K562 (cell line): ENCODE measurements around the gene FRMD5. TPM values are rescaled to one million over a fixed set of nuclear protein-coding genes. Genes with fewer than 3 reads are reported as not detected.

Source experiments
- ATAC-seq: fragments of 200-7000 bp; cut with Tn5 transposase; 3 replicates; pipeline ENCODE4 v1.9.1; 2020; ENCODE audit warnings: moderate library complexity
- BruUV-seq: library from RNA; stranded (reverse); fragments of 400-500 nt; replicated peaks from 2 replicates; lab custom pipeline; 2021; lab: Mats Ljungman, UMichigan
- CTCF ChIA-PET: fragments of 300-600 bp; formaldehyde crosslinking; extraction: SDS; loops from one replicate; lab custom pipeline; 2021; ENCODE audit warnings: low intra/inter-chr PET ratio; lab: Yijun Ruan, JAX
- POLR2A ChIA-PET: fragments of 300-600, 350-650 bp; sonication (Branson Sonifier 250); formaldehyde crosslinking; extraction: SDS; loops from one replicate; lab custom pipeline; 2021; ENCODE audit warnings: antibody characterized with exemption, inconsistent platforms; lab: Yijun Ruan, JAX
- DNase-seq, 4 experiments: peaks; one replicate each; pipeline versions ENCODE4 v3.0.0 to v3.0.0-alpha.2; 2011 to 2018; ENCODE audit warnings: low spot score in 3 of 4, mixed read lengths in 3 of 4; ENCODE audit errors: extremely low read depth in 1 of 4
- FAIRE-seq: peaks from 2 replicates; lab custom pipeline; 2011; peaks lifted over from hg19 to GRCh38; lab: Jason Lieb, UNC
- H2AFZ ChIP-seq: 2 replicates; pipeline ENCODE4 v1.6.0; 2011; ENCODE audit warnings: low read depth, low read length, control low read depth, inconsistent platforms
- H3K27ac ChIP-seq: fragments of 200-600 bp; 3 replicates; pipeline ENCODE4 v1.8.0; 2011; ENCODE audit warnings: low read depth, mild to moderate bottlenecking, control low read depth, inconsistent platforms, low read length, moderate library complexity, mixed read lengths; ENCODE audit errors: extremely low read depth
- H3K27me3 ChIP-seq, 2 experiments: fragments of 300-600 bp in 1 of 2; 2 replicates in 1 of 2; 3 replicates in 1 of 2; pipeline versions ENCODE4 v1.6.0 to v1.8.0; 2011; ENCODE audit warnings: inconsistent platforms in 2 of 2, low read length in 2 of 2, mild to moderate bottlenecking in 1 of 2, mixed read lengths in 1 of 2, moderate library complexity in 1 of 2; ENCODE audit not compliant: control insufficient read depth in 2 of 2, insufficient read depth in 2 of 2
- H3K36me3 ChIP-seq: fragments of 300-600 bp; 3 replicates; pipeline ENCODE4 v1.8.0; 2011; ENCODE audit warnings: mild to moderate bottlenecking, low read length, inconsistent platforms; ENCODE audit not compliant: control insufficient read depth, insufficient read depth
- H3K4me1 ChIP-seq, 2 experiments: fragments of 200-600 bp in 1 of 2; replicated peaks in 1 of 2; 2 replicates in 1 of 2; 3 replicates in 1 of 2; pipeline versions ENCODE4 v1.5.1 to v1.8.0; 2011; ENCODE audit warnings: inconsistent platforms in 2 of 2, low read length in 2 of 2, mild to moderate bottlenecking in 1 of 2, mixed read lengths in 1 of 2, moderate library complexity in 1 of 2; ENCODE audit not compliant: control insufficient read depth in 2 of 2, insufficient read depth in 2 of 2
- H3K4me2 ChIP-seq: 2 replicates; pipeline ENCODE4 v1.6.1; 2011; ENCODE audit warnings: low read length, control low read depth, inconsistent platforms, mixed read lengths; ENCODE audit not compliant: insufficient read depth
- H3K4me3 ChIP-seq: fragments of 200-600 bp; sonication (generic), shearing (Covaris generic); 2 replicates; pipeline ENCODE4 v1.5.1; 2016; ENCODE audit warnings: control low read depth, inconsistent platforms
- H3K79me2 ChIP-seq: fragments of 200-600 bp; 3 replicates; pipeline ENCODE4 v1.8.0; 2011; ENCODE audit warnings: low read length, inconsistent platforms; ENCODE audit not compliant: control insufficient read depth, insufficient read depth
- H3K9ac ChIP-seq, 2 experiments: 2 replicates each; pipeline versions ENCODE4 v1.6.0 to v1.6.1; 2011; ENCODE audit warnings: low read depth in 2 of 2, low read length in 2 of 2, control low read depth in 1 of 2, inconsistent platforms in 1 of 2, mild to moderate bottlenecking in 1 of 2, mixed read lengths in 1 of 2; ENCODE audit not compliant: insufficient read depth in 1 of 2
- H3K9me1 ChIP-seq: one replicate; pipeline ENCODE4 v1.6.0; 2011; ENCODE audit warnings: inconsistent platforms, mild to moderate bottlenecking, low read length, moderate library complexity; ENCODE audit not compliant: control insufficient read depth, insufficient read depth
- H3K9me3 ChIP-seq: replicated peaks from 2 replicates; pipeline ENCODE4 v1.5.1; 2011; ENCODE audit warnings: low read depth, low read length, inconsistent platforms; ENCODE audit not compliant: control insufficient read depth, insufficient read depth
- H4K20me1 ChIP-seq: replicated peaks from 2 replicates; pipeline ENCODE4 v1.6.1; 2011; ENCODE audit warnings: low read length, inconsistent platforms, mixed read lengths; ENCODE audit not compliant: control insufficient read depth, insufficient read depth
- BCL6 ChIP-seq: fragments of 250-450 bp; sonication (Bioruptor Pico); IDR thresholded peaks from 2 replicates; pipeline ENCODE4 v1.4.0; 2020
- CBX3 ChIP-seq, 2 experiments: IDR thresholded peaks; 1 replicate in 1 of 2; 2 replicates in 1 of 2; pipeline ENCODE4 v1.6.1; 2012; ENCODE audit warnings: inconsistent platforms in 2 of 2, low read length in 2 of 2, borderline replicate concordance in 1 of 2, control low read depth in 1 of 2
- HDAC8 ChIP-seq: fragments of 450-650 bp; IDR thresholded peaks from 2 replicates; pipeline ENCODE4 v1.6.1; 2016; ENCODE audit warnings: mild to moderate bottlenecking, missing genetic modification characterization, moderate library complexity, missing compliant biosample characterization
- HMG20B ChIP-seq: fragments of 250-450 bp; sonication (Bioruptor Pico); IDR thresholded peaks from 2 replicates; pipeline ENCODE4 v1.5.0; 2021; ENCODE audit warnings: mild to moderate bottlenecking
- KDM2B ChIP-seq: fragments of 250-450 bp; sonication (Bioruptor Pico); IDR thresholded peaks from 2 replicates; pipeline ENCODE4 v1.8.0; 2021; ENCODE audit warnings: mild to moderate bottlenecking, moderate library complexity
- MTA3 ChIP-seq: fragments of 450-650 bp; formaldehyde crosslinking; IDR thresholded peaks from 2 replicates; pipeline ENCODE4 v1.6.1; 2017; ENCODE audit warnings: mild to moderate bottlenecking, borderline replicate concordance
- NFE2 ChIP-seq: IDR thresholded peaks from 2 replicates; pipeline ENCODE4 v1.6.1; 2014; ENCODE audit warnings: antibody characterized with exemption, low read depth
- NR4A1 ChIP-seq, 2 experiments: fragments of 250-450 bp in 1 of 2; fragments of 450-650 bp in 1 of 2; sonication (Bioruptor Pico) in 1 of 2; IDR thresholded peaks; 2 replicates each; pipeline versions ENCODE4 v1.4.0 to v1.6.1; 2016 to 2020; ENCODE audit warnings: mild to moderate bottlenecking in 2 of 2, missing compliant biosample characterization in 1 of 2, missing genetic modification characterization in 1 of 2, moderate library complexity in 1 of 2
- RB1 ChIP-seq: fragments of 450-650 bp; IDR thresholded peaks from 2 replicates; pipeline ENCODE4 v1.6.1; 2017; ENCODE audit warnings: low read depth, mild to moderate bottlenecking
- SMAD3 ChIP-seq: fragments of 450-650 bp; formaldehyde crosslinking; conservative IDR thresholded peaks from 2 replicates; pipeline ENCODE4 v1.4.0; 2020; ENCODE audit warnings: mild to moderate bottlenecking
- ZHX1 ChIP-seq: fragments of 150-350 bp; conservative IDR thresholded peaks from 2 replicates; pipeline ENCODE4 v1.6.1; 2014; ENCODE audit warnings: low read length
- ZKSCAN3 ChIP-seq: fragments of 250-450 bp; sonication (Bioruptor Pico); IDR thresholded peaks from 2 replicates; pipeline ENCODE4 v1.4.0; 2020
- ZNF384 ChIP-seq: IDR thresholded peaks from 2 replicates; pipeline ENCODE4 v1.6.1; 2012; ENCODE audit warnings: low read depth, low read length, improper control_type of control experiment
- ZNF584 ChIP-seq: fragments of 200-800 bp; sonication (Bioruptor generic); IDR thresholded peaks from 2 replicates; pipeline ENCODE4 v1.6.1; 2016; ENCODE audit warnings: low read depth, mild to moderate bottlenecking, missing genetic modification characterization, missing compliant biosample characterization
- ZZZ3 ChIP-seq: fragments of 450-650 bp; IDR thresholded peaks from 2 replicates; pipeline ENCODE4 v1.6.1; 2016; ENCODE audit warnings: antibody characterized with exemption, mild to moderate bottlenecking, moderate library complexity
- WGBS: fragments of 100-300 bp; shearing (Covaris generic); methylation state at CpG from one replicate; pipeline ENCODE4 v1.1.6; 2016; ENCODE audit warnings: low coverage, mixed read lengths; ENCODE audit not compliant: insufficient coverage; ENCODE audit errors: missing lambda C conversion rate; 5-methylcytosine and 5-hydroxymethylcytosine counted together
- in situ Hi-C: fragments of 300-500 bp; cut with MboI; formaldehyde crosslinking; loops from 4 replicates; pipeline ENCODE4 v1.15.0; 2018; ENCODE audit warnings: inconsistent platforms, mixed read lengths
- intact Hi-C: fragments of 100-400 bp; cut with micrococcal nuclease; formaldehyde crosslinking; loops from 2 replicates; pipeline ENCODE4 v1.14.2; 2022
- polyA plus RNA-seq, 8 experiments: library from polyadenylated mRNA; depleted of rRNA in 4 of 8; stranded (reverse) in 5 of 8; unstranded in 3 of 8; fragments of >200 nt; fragmentation: Nextera tagmentation in 2 of 8; fragmentation: Illumina TruSeq in 1 of 8; extraction: Ambion mirVana in 2 of 8; extraction: Trizol in 1 of 8; gene quantifications; 2 replicates each; pipeline versions ENCODE4 v1.2.1 to v1.2.3, GENCODE V29; 2011 to 2014; ENCODE audit warnings: inconsistent platforms in 1 of 8, missing spikeins in 1 of 8
- total RNA-seq, 7 experiments: library from RNA; depleted of rRNA in 6 of 7; stranded (reverse); fragments of >200 nt in 6 of 7; fragmentation: Illumina TruSeq in 2 of 7; extraction: Trizol in 2 of 7; gene quantifications; 2 replicates each; pipeline versions ENCODE4 v1.2.1 to v1.2.3, GENCODE V29; 2011 to 2021; ENCODE audit warnings: low replicate concordance in 1 of 7

The FRMD5 gene
- total and polyA plus RNA-seq, 9 of the 15 experiments (the other 6 are each of a cell fraction or from before 2014, with no cell fraction given): 0.13 to 0.38 TPM; not detected in 7

- CTCF ChIA-PET: interaction anchor here (1.1 kb wide), 1 partner anchor 105 kb away, joined by 4 read pairs; no protein-coding TSS in a partner anchor
Measured at GRCh38 chr15:44222478-44222877, 27.4 kb upstream of the FRMD5 start.

More at GRCh38 chr15:44222478-44222877, 27.4 kb upstream of the FRMD5 start:
- Histone ChIP-seq H3K4me1 (no peaks in the 10 kb centered on the region; a peak in 1 of 5 replicates), H4K20me1 (no peaks in the 10 kb centered on the region), H3K79me2 (no peaks in the 10 kb centered on the region), H3K27ac (no peak overlapping the region), H3K9ac (no peak overlapping the region), H3K36me3 (no peaks in the 10 kb centered on the region), H2AFZ (no peak overlapping the region), H3K9me3 (no peaks in the 10 kb centered on the region), H3K4me2 (no peak overlapping the region), H3K27me3 (peaks cover 0 to 5% of the 10 kb centered on the region in 2 experiments; a peak in 1 of 5 replicates), H3K4me3 (no peak overlapping the region), H3K9me1 (no peaks in the 10 kb centered on the region)
- BruUV-seq: no TSS peak
- in situ Hi-C loops: no loop called here
- no peak for FAIRE-seq
- POLR2A ChIA-PET: interaction anchor here (1.1 kb wide), 1 partner anchor 42 kb away, joined by 3 read pairs; no protein-coding TSS in a partner anchor
- DNase-seq: no peak
- TF ChIP-seq ZKSCAN3 (CRISPR knock-in tag) (no peak), NFE2 (no peak), SMAD3 (CRISPR knock-in tag) (no peak), ZNF384 (no peak), KDM2B (CRISPR knock-in tag) (no peak), NR4A1 (CRISPR knock-in tag; IDR thresholded peaks at IDR 0.05) (no peak), NR4A1 (tag; IDR thresholded peaks at IDR 0.05) (no peak), RB1 (no peak), ZZZ3 (no peak), BCL6 (CRISPR knock-in tag) (no peak), CBX3 (IDR thresholded peaks at IDR 0.05; ENCODE audit: borderline replicate concordance in 1 of 2, low read length in 2 of 2) (no peak), ZHX1 (no peak), HMG20B (CRISPR knock-in tag) (no peak), HDAC8 (no peak), MTA3 (no peak), ZNF584 (CRISPR knock-in tag) (no peak)
- 0% methylated on average over 1 of the region's 1 CpG for WGBS
- ATAC-seq: no peak
- intact Hi-C loops: loop anchor here (10.0 kb wide), 1 partner anchor 58 kb away; no protein-coding TSS in a partner anchor
